H9 (cell line): ENCODE results near the gene NSUN6. TPM values are rescaled to one million over a fixed set of nuclear protein-coding genes. Genes with fewer than 3 reads are reported as not detected.
"Not testable (repeated sequence)": the region's sequence is repeated elsewhere in the genome, so short reads cannot be mapped to it uniquely, and the experiment has no call there.

Source experiments
- DNase-seq: peaks from one replicate; pipeline ENCODE4 v3.0.0-alpha.2; 2017
- H2AFZ ChIP-seq: one replicate; pipeline ENCODE4 v1.6.1; 2013; ENCODE audit warnings: mild to moderate bottlenecking, low read length, control low read depth, moderate library complexity
- H2AK5ac ChIP-seq: 2 replicates; pipeline ENCODE4 v1.6.1; 2013; ENCODE audit warnings: low read length, control low read depth, mixed read lengths; ENCODE audit not compliant: insufficient read length
- H2BK120ac ChIP-seq: one replicate; pipeline ENCODE4 v1.6.1; 2013; ENCODE audit warnings: low read depth, mild to moderate bottlenecking, low read length, control low read depth, inconsistent platforms; ENCODE audit not compliant: poor library complexity, severe bottlenecking
- H2BK12ac ChIP-seq: 2 replicates; pipeline ENCODE4 v1.6.1; 2013; ENCODE audit warnings: low read length, control low read depth, mixed read lengths, low read depth; ENCODE audit not compliant: insufficient read length
- H2BK15ac ChIP-seq: 2 replicates; pipeline ENCODE4 v1.6.1; 2013; ENCODE audit warnings: low read depth, low read length, control low read depth
- H2BK20ac ChIP-seq: one replicate; pipeline ENCODE4 v1.6.1; 2013; ENCODE audit warnings: low read depth, mild to moderate bottlenecking, low read length, control low read depth, inconsistent platforms; ENCODE audit not compliant: poor library complexity, severe bottlenecking
- H2BK5ac ChIP-seq: 2 replicates; pipeline ENCODE4 v1.6.1; 2013; ENCODE audit warnings: low read length, control low read depth, mixed read lengths; ENCODE audit not compliant: insufficient read length
- H3K14ac ChIP-seq: 2 replicates; pipeline ENCODE4 v1.6.1; 2013; ENCODE audit warnings: low read length, control low read depth; ENCODE audit not compliant: insufficient read depth
- H3K18ac ChIP-seq: 2 replicates; pipeline ENCODE4 v1.6.1; 2013; ENCODE audit warnings: low read depth, mild to moderate bottlenecking, mixed read lengths, low read length, control low read depth; ENCODE audit not compliant: insufficient read length
- H3K23ac ChIP-seq: 2 replicates; pipeline ENCODE4 v1.6.1; 2013; ENCODE audit warnings: low read length, control low read depth, mixed read lengths, low read depth; ENCODE audit not compliant: insufficient read length
- H3K23me2 ChIP-seq: 2 replicates; pipeline ENCODE4 v1.6.1; 2013; ENCODE audit warnings: low read depth, mild to moderate bottlenecking, mixed read lengths, low read length, control low read depth; ENCODE audit not compliant: insufficient read length, poor library complexity, severe bottlenecking
- H3K27ac ChIP-seq: 2 replicates; pipeline ENCODE4 v1.5.1; 2013; ENCODE audit warnings: low read length, control low read depth, mixed read lengths, low read depth; ENCODE audit not compliant: insufficient read length
- H3K27me3 ChIP-seq: 2 replicates; pipeline ENCODE4 v1.6.1; 2013; ENCODE audit warnings: low read length, control low read depth, inconsistent platforms; ENCODE audit not compliant: insufficient read depth
- H3K4ac ChIP-seq: 2 replicates; pipeline ENCODE4 v1.6.1; 2013; ENCODE audit warnings: low read depth, mild to moderate bottlenecking, control low read depth, inconsistent platforms, low read length, moderate library complexity
- H3K4me1 ChIP-seq: 2 replicates; pipeline ENCODE4 v1.6.1; 2013; ENCODE audit warnings: low read length, control low read depth, inconsistent platforms; ENCODE audit not compliant: insufficient read depth
- H3K4me2 ChIP-seq: 2 replicates; pipeline ENCODE4 v1.6.1; 2013; ENCODE audit warnings: low read length, control low read depth, mixed read lengths; ENCODE audit not compliant: insufficient read length, insufficient read depth
- H3K56ac ChIP-seq: 2 replicates; pipeline ENCODE4 v1.6.1; 2013; ENCODE audit warnings: low read depth, mild to moderate bottlenecking, mixed read lengths, low read length, control low read depth; ENCODE audit not compliant: insufficient read length
- H3K79me1 ChIP-seq: 2 replicates; pipeline ENCODE4 v1.6.1; 2013; ENCODE audit warnings: low read depth, mild to moderate bottlenecking, moderate library complexity, low read length, control low read depth, inconsistent platforms; ENCODE audit not compliant: insufficient read depth, poor library complexity, severe bottlenecking
- H3K79me2 ChIP-seq: 2 replicates; pipeline ENCODE4 v1.6.1; 2013; ENCODE audit warnings: low read length, control low read depth, inconsistent platforms; ENCODE audit not compliant: insufficient read depth
- H3K9ac ChIP-seq: 2 replicates; pipeline ENCODE4 v1.6.1; 2013; ENCODE audit warnings: low read length, control low read depth, mixed read lengths; ENCODE audit not compliant: insufficient read length; ENCODE audit errors: extremely low read depth
- H3K9me3 ChIP-seq: one replicate; pipeline ENCODE4 v1.6.1; 2013; ENCODE audit warnings: low read depth, low read length, inconsistent platforms; ENCODE audit not compliant: control insufficient read depth
- H3T11ph ChIP-seq: one replicate; pipeline ENCODE4 v1.6.1; 2013; ENCODE audit warnings: mild to moderate bottlenecking, low read length, control low read depth, inconsistent platforms
- H4K20me1 ChIP-seq: one replicate; pipeline ENCODE4 v1.6.1; 2013; ENCODE audit not compliant: control insufficient read depth, insufficient read length, insufficient read depth
- H4K5ac ChIP-seq: 2 replicates; pipeline ENCODE4 v1.6.1; 2013; ENCODE audit warnings: low read depth, mild to moderate bottlenecking, mixed read lengths, low read length, control low read depth; ENCODE audit not compliant: insufficient read length
- H4K8ac ChIP-seq: replicated peaks from 2 replicates; pipeline ENCODE4 v1.6.1; 2013; ENCODE audit warnings: low read length, control low read depth, mixed read lengths, low read depth; ENCODE audit not compliant: insufficient read length
- H4K91ac ChIP-seq: 2 replicates; pipeline ENCODE4 v1.6.1; 2013; ENCODE audit warnings: low read depth, mild to moderate bottlenecking, moderate library complexity, mixed read lengths, low read length, control low read depth; ENCODE audit not compliant: insufficient read length
- H3K27ac Mint-ChIP-seq, 3 experiments: 2 replicates in 2 of 3; 3 replicates in 1 of 3; pipeline ENCODE4 v1.8.0; 2020 to 2021; ENCODE audit warnings: mixed read lengths in 3 of 3, mild to moderate bottlenecking in 1 of 3, moderate library complexity in 1 of 3
- H3K27me3 Mint-ChIP-seq: 2 replicates; pipeline ENCODE4 v1.8.0; 2021; ENCODE audit warnings: low read depth, mild to moderate bottlenecking, moderate library complexity, mixed read lengths
- H3K36me3 Mint-ChIP-seq, 3 experiments: 2 replicates in 2 of 3; 3 replicates in 1 of 3; pipeline ENCODE4 v1.8.0; 2020 to 2021; ENCODE audit warnings: low read depth in 3 of 3, mixed read lengths in 3 of 3; ENCODE audit not compliant: insufficient read depth in 1 of 3
- H3K4me1 Mint-ChIP-seq, 2 experiments: 2 replicates each; pipeline ENCODE4 v1.8.0; 2020; ENCODE audit warnings: mixed read lengths in 2 of 2
- H3K4me3 Mint-ChIP-seq, 2 experiments: 2 replicates in 1 of 2; 3 replicates in 1 of 2; pipeline ENCODE4 v1.8.0; 2020 to 2021; ENCODE audit warnings: mild to moderate bottlenecking in 2 of 2, mixed read lengths in 2 of 2, moderate library complexity in 1 of 2
- H3K9me3 Mint-ChIP-seq, 2 experiments: 2 replicates in 1 of 2; 3 replicates in 1 of 2; pipeline ENCODE4 v1.8.0; 2020; ENCODE audit warnings: mild to moderate bottlenecking in 2 of 2, mixed read lengths in 2 of 2, moderate library complexity in 1 of 2
- WGBS: extraction: QIAGEN DNeasy Blood & Tissue Kit; methylation state at CpG from one replicate; pipeline ENCODE4 v1.1.7; 2013; ENCODE audit warnings: missing lambda C conversion rate, low lambda C conversion rate, mixed read lengths; ENCODE audit not compliant: insufficient read length; ENCODE audit errors: extremely low coverage; 5-methylcytosine and 5-hydroxymethylcytosine counted together
- total RNA-seq: library from RNA; stranded (reverse); gene quantifications from 2 replicates; pipeline ENCODE4 v1.2.1, GENCODE V29; 2021
- TF ChIP-seq, protein P1 (sequence below): fragments of 200-600 bp; sonication (generic); conservative IDR thresholded peaks from 3 replicates; pipeline ENCODE4 v1.8.0; 2021; ENCODE audit warnings: antibody characterized with exemption, mild to moderate bottlenecking

The NSUN6 gene
- total RNA-seq, 1 experiment from 2014 or later = 11.9 TPM

DNA sequence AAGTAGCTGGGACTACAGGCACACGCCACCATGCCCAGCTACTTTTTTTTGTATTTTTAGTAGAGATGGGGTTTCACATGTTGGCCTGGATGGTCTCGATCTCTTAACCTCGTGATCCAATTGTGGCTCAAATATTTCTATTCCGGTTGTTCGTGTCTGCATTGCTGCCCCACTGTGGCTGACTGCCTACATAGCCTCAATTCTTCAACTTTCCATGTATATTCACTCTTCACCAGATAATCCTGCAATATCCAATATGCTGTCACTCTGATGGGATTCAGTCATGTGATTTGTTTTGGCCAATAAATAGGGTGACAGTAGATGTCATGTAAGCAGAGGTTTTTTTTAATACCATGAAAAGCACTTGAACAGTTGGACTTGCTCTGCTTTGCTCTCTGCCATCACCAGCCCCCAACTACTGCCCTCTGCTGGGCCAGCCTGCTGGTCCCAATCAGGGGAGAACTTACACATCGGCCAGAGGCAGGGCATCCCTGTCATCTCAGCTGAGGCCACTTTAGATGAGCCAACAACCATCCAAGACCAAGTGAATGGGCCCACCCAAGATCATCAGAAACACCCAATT lies 56.7 kb downstream of the NSUN6 start:
- no peaks in the 10 kb centered on the region for H3K4me1 ChIP-seq
- no peak overlapping the region for H2BK120ac ChIP-seq
- no peak overlapping the region for H4K91ac ChIP-seq
- H4K8ac ChIP-seq = no peak overlapping the region
- Mint-ChIP-seq H3K4me1 (peaks cover 0 to 6% of the 10 kb centered on the region in 2 experiments; a peak in 2 of 4 replicates), H3K27me3 (no peaks in the 10 kb centered on the region), H3K4me3 (no peak overlapping the region), H3K27ac (no peak overlapping the region), H3K36me3 (peaks cover 14 to 28% (median 16%) of the 10 kb centered on the region in 3 experiments; a peak in 6 of 7 replicates), H3K9me3 (no peaks in the 10 kb centered on the region; a peak in 1 of 5 replicates)
- no peak overlapping the region for H3K4ac ChIP-seq
- no peak overlapping the region for H3K18ac ChIP-seq
- no peak overlapping the region for H3K56ac ChIP-seq
- H3K79me1 ChIP-seq = no peaks in the 10 kb centered on the region
- no peak overlapping the region for H3T11ph ChIP-seq
- H2AK5ac ChIP-seq = no peak overlapping the region
- no peaks in the 10 kb centered on the region for H3K9me3 ChIP-seq
- no peaks in the 10 kb centered on the region for H4K20me1 ChIP-seq
- no peak overlapping the region for H3K9ac ChIP-seq
- no peaks in the 10 kb centered on the region for H3K79me2 ChIP-seq
- no peak overlapping the region for H3K14ac ChIP-seq
- H3K4me2 ChIP-seq = no peak overlapping the region
- no peak overlapping the region for H2BK15ac ChIP-seq
- TF ChIP-seq, protein P1, sequence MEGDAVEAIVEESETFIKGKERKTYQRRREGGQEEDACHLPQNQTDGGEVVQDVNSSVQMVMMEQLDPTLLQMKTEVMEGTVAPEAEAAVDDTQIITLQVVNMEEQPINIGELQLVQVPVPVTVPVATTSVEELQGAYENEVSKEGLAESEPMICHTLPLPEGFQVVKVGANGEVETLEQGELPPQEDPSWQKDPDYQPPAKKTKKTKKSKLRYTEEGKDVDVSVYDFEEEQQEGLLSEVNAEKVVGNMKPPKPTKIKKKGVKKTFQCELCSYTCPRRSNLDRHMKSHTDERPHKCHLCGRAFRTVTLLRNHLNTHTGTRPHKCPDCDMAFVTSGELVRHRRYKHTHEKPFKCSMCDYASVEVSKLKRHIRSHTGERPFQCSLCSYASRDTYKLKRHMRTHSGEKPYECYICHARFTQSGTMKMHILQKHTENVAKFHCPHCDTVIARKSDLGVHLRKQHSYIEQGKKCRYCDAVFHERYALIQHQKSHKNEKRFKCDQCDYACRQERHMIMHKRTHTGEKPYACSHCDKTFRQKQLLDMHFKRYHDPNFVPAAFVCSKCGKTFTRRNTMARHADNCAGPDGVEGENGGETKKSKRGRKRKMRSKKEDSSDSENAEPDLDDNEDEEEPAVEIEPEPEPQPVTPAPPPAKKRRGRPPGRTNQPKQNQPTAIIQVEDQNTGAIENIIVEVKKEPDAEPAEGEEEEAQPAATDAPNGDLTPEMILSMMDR = peak; percentile 79
- WGBS = no CpG with 5 or more reads among the region's 6 CpGs
- H4K5ac ChIP-seq = no peak overlapping the region
- no peak overlapping the region for H2AFZ ChIP-seq
- no peak overlapping the region for H3K27ac ChIP-seq
- H2BK5ac ChIP-seq = no peak overlapping the region
- no peak overlapping the region for H2BK20ac ChIP-seq
- peak; percentile 61 for DNase-seq
- H3K23ac ChIP-seq = no peak overlapping the region
- H3K23me2 ChIP-seq = no peaks in the 10 kb centered on the region
- no peak overlapping the region for H2BK12ac ChIP-seq
- H3K27me3 ChIP-seq = no peaks in the 10 kb centered on the region

DNA sequence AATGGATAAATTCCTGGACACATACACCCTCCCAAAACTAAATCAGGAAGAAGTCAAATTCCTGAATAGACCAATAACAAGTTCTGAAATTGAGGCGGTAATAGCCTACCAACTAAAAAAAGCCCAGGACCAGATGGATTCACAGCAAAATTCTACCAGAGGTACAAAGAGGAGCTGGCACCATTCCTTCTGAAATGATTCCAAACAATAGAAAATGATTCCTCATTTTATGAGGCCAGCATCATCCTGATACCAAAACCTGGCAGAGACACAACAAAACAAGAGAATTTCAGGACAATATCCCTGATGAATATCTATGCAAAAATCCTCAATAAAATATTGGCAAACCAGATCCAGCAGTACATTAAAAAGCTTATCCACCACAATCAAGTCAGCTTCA lies 60.2 kb downstream of the NSUN6 start:
- not testable (repeated sequence) for H3K4ac ChIP-seq, H2AK5ac ChIP-seq, H3K23me2 ChIP-seq, H3K9me3 ChIP-seq, H3K4me3 Mint-ChIP-seq, H3K23ac ChIP-seq, H2BK12ac ChIP-seq, H2BK5ac ChIP-seq, H3K27me3 ChIP-seq, H3T11ph ChIP-seq, H3K56ac ChIP-seq, H2BK15ac ChIP-seq, H4K91ac ChIP-seq, H3K14ac ChIP-seq, H3K18ac ChIP-seq, H3K27me3 Mint-ChIP-seq, H2AFZ ChIP-seq, H3K27ac ChIP-seq, H3K9ac ChIP-seq, H2BK20ac ChIP-seq, H3K4me1 ChIP-seq, H4K20me1 ChIP-seq, H3K9me3 Mint-ChIP-seq, DNase-seq, H2BK120ac ChIP-seq, H4K8ac ChIP-seq, H3K79me2 ChIP-seq, H3K4me2 ChIP-seq, H4K5ac ChIP-seq, H3K79me1 ChIP-seq, H3K4me1 Mint-ChIP-seq
- peak overlapping the region in 1 of 3 experiments; percentile 25; a peak in 3 of 7 replicates for H3K27ac Mint-ChIP-seq
- peaks cover 33 to 52% (median 39%) of the 10 kb centered on the region in 3 experiments for H3K36me3 Mint-ChIP-seq
- no CpG with 5 or more reads among the region's 1 CpG for WGBS
